Gastroesophageal sphincter (tissue), 4 donors: ENCODE results near the gene NR6A1. TPM values are rescaled to one million over a fixed set of nuclear protein-coding genes. Genes with fewer than 3 reads are reported as not detected.

Source experiments
- ATAC-seq: fragments of 150-250 bp; one replicate; pipeline ENCODE4 v1.9.1; 2016; ENCODE audit warnings: mild to moderate bottlenecking, moderate library complexity
- H3K27ac ChIP-seq, 4 donors: fragments of 200-600 bp; sonication (generic) in 3 of 4; 1 replicate in 3 of 4; 2 replicates in 1 of 4; pipeline ENCODE4 v1.5.1; 2016 to 2019
- H3K27me3 ChIP-seq: fragments of 200-600 bp; sonication (generic); one replicate; pipeline ENCODE4 v1.5.1; 2019
- H3K36me3 ChIP-seq, 2 donors: fragments of 200-600 bp; sonication (generic); one replicate each; pipeline ENCODE4 v1.5.1; 2019; ENCODE audit warnings: control low read depth in 1 of 2
- H3K4me1 ChIP-seq, 3 donors: fragments of 200-600 bp; sonication (generic); 1 replicate in 2 of 3; 2 replicates in 1 of 3; pipeline ENCODE4 v1.5.1; 2016 to 2019; ENCODE audit warnings: control low read depth in 2 of 3
- H3K4me3 ChIP-seq, 2 donors: fragments of 200-600 bp; sonication (generic); one replicate each; pipeline ENCODE4 v1.5.1; 2019; ENCODE audit warnings: mild to moderate bottlenecking in 1 of 2, moderate library complexity in 1 of 2
- H3K9me3 ChIP-seq, 3 donors: fragments of 200-600 bp; sonication (generic); one replicate each; pipeline ENCODE4 v1.5.1; 2017 to 2019; ENCODE audit warnings: control low read depth in 2 of 3
- EP300 ChIP-seq: sonication (generic); formaldehyde crosslinking; IDR thresholded peaks from one replicate; pipeline ENCODE4 v1.6.1; 2017; ENCODE audit warnings: antibody characterized with exemption, mild to moderate bottlenecking
- POLR2A ChIP-seq, 2 donors: fragments of 450-650 bp; IDR thresholded peaks; one replicate each; pipeline ENCODE4 v1.6.1; 2017; ENCODE audit warnings: antibody characterized with exemption in 2 of 2, mild to moderate bottlenecking in 2 of 2, moderate library complexity in 1 of 2
- POLR2AphosphoS5 ChIP-seq: sonication (generic); formaldehyde crosslinking; IDR thresholded peaks from one replicate; pipeline ENCODE4 v1.6.1; 2017; ENCODE audit warnings: antibody characterized with exemption
- WGBS, 2 donors: methylation state at CpG; one replicate each; pipeline ENCODE4 v1.1.5; 2018; ENCODE audit warnings: low coverage in 1 of 2; 5-methylcytosine and 5-hydroxymethylcytosine counted together
- total RNA-seq, 4 donors: library from RNA; depleted of rRNA; stranded (reverse); fragments of >200 nt; gene quantifications; one replicate each; pipeline ENCODE4 v1.1.0, GENCODE V29; 2016
- TF ChIP-seq, protein P1 (sequence below), 4 experiments: fragments of 200-600 bp in 2 of 4; fragments of 450-650 bp in 2 of 4; sonication (generic) in 1 of 4; IDR thresholded peaks; one replicate each; pipeline ENCODE4 v1.5.1; 2017 to 2019; ENCODE audit warnings: antibody characterized with exemption in 4 of 4, mild to moderate bottlenecking in 2 of 4, moderate library complexity in 2 of 4

The NR6A1 gene
- total RNA-seq, 4 donors from 2014 or later: 0.16 to 4.4 (median 0.62) TPM

DNA sequence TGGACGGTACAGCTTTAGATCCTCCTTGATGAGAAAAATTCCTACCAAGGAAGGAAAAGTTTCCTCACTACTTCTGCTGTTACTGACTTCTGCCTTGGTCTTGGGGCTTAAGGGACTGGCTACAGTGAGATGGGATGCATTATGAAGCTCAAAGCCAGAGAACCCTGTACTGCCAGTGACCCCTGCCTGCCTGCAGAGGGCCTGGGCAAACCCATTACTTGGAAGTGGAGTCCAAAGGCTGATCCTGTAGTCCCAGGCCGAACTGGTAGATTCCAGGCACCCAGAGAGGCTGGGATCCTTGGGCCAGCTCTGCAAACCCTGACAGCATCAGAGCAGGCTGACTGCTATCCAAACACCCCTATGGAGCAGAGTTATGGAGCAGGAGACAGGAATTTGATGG, 238.2 kb downstream of the NR6A1 start:
- Histone ChIP-seq H3K36me3 (peaks cover 0 to 3% of the 10 kb centered on the region in 2 donors), H3K4me1 (no peaks in the 10 kb centered on the region), H3K27me3 (no peaks in the 10 kb centered on the region), H3K9me3 (no peaks in the 10 kb centered on the region), H3K27ac (no peak overlapping the region), H3K4me3 (no peak overlapping the region)
- TF ChIP-seq POLR2AphosphoS5 (no peak), POLR2A (IDR thresholded peaks at IDR 0.05) (no peak), EP300 (no peak)
- TF ChIP-seq, protein P1, sequence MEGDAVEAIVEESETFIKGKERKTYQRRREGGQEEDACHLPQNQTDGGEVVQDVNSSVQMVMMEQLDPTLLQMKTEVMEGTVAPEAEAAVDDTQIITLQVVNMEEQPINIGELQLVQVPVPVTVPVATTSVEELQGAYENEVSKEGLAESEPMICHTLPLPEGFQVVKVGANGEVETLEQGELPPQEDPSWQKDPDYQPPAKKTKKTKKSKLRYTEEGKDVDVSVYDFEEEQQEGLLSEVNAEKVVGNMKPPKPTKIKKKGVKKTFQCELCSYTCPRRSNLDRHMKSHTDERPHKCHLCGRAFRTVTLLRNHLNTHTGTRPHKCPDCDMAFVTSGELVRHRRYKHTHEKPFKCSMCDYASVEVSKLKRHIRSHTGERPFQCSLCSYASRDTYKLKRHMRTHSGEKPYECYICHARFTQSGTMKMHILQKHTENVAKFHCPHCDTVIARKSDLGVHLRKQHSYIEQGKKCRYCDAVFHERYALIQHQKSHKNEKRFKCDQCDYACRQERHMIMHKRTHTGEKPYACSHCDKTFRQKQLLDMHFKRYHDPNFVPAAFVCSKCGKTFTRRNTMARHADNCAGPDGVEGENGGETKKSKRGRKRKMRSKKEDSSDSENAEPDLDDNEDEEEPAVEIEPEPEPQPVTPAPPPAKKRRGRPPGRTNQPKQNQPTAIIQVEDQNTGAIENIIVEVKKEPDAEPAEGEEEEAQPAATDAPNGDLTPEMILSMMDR (IDR thresholded peaks at IDR 0.05): no peak
- ATAC-seq: no peak
- WGBS, 2 donors: 80 to 86% methylated on average over 1 of the region's 2 CpGs

DNA sequence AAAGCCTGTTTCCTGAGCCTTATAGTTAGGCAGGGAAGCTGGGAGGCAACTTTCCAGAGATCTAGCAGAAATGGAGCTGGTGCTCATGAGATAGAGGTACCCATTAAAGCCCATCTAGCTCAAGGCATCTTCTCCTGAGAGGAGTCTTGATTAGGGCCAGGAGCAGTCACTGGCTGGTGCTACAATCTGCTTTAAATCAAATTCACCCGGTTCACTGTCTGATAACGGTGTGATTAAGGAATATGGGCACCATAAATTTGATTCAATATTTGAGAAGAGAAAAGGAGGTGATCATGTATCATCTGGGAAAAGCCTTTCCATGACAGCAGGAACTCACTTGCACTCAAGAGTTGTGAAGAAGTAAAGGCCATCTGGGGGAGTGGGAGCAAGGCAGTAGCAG, 240.0 kb downstream of the NR6A1 start:
- no peak for TF ChIP-seq EP300
- TF ChIP-seq, protein P1 (IDR thresholded peaks at IDR 0.05): no peak
- no peak for TF ChIP-seq POLR2A (IDR thresholded peaks at IDR 0.05)
- ATAC-seq: no peak
- H3K4me3 ChIP-seq: no peak overlapping the region
- no peaks in the 10 kb centered on the region for H3K4me1 ChIP-seq
- no peak overlapping the region for H3K27ac ChIP-seq
- H3K9me3 ChIP-seq: no peaks in the 10 kb centered on the region
- no peaks in the 10 kb centered on the region for H3K27me3 ChIP-seq
- WGBS, 2 donors: 80 to 81% methylated on average over 1 to 2 of the region's 2 CpGs
- peaks cover 0 to 7% of the 10 kb centered on the region in 2 donors for H3K36me3 ChIP-seq

DNA sequence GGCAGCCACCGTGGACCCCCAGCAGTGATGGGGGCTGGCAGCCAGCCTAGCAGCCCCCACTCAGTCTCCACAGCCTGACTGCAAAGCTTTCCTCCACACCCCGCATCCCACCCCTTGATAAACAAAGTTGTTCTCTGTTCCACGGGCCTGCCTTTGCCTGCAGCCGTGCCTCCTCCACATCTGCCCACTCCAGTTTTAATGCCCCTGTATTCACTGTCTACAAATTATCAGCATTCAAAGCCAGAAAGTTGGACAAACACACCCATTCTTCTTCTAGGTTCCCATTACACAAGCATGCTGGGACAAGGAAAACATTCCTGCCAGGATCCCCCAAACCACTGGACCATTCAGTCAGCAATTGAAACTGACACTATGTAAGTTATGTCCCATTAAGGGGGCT, 240.9 kb downstream of the NR6A1 start:
- no peak for ATAC-seq

DNA sequence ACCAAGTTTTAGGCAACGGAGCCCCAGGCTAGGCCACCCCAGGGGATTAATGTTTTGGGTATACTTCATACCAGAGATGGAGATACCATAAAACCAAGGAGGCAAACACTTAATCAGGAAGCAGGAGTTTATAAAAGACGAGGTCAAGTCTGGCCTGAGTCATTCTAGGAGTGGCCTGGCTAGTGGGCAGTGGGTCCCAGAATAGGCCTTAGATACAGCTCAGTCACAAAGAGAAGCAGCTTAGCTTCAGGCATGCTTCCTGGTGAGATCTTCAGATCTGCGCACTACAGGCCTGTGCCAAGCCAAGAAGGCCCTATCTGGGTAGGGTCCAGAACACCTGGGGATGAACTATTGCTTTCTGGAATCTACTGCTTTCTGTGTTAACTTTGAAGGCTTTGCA, 243.3 kb downstream of the NR6A1 start:
- no peak overlapping the region for H3K27ac ChIP-seq
- H3K4me1 ChIP-seq: no peaks in the 10 kb centered on the region
- H3K9me3 ChIP-seq: no peaks in the 10 kb centered on the region
- WGBS, 2 donors: 65 to 72% methylated on average over 2 of the region's 3 CpGs
- no peaks in the 10 kb centered on the region for H3K27me3 ChIP-seq
- H3K4me3 ChIP-seq: no peak overlapping the region
- TF ChIP-seq POLR2A (IDR thresholded peaks at IDR 0.05) (no peak), POLR2AphosphoS5 (no peak), EP300 (no peak)
- TF ChIP-seq, protein P1 (IDR thresholded peaks at IDR 0.05): no peak
- no peak for ATAC-seq
- peaks cover 0 to 10% of the 10 kb centered on the region in 2 donors for H3K36me3 ChIP-seq

More for the DNA sequence above, 240.9 kb downstream of the NR6A1 start:
- Histone ChIP-seq H3K27me3 (no peaks in the 10 kb centered on the region), H3K9me3 (no peaks in the 10 kb centered on the region), H3K4me1 (no peaks in the 10 kb centered on the region), H3K4me3 (no peak overlapping the region), H3K36me3 (peaks cover 0 to 10% of the 10 kb centered on the region in 2 donors), H3K27ac (no peak overlapping the region)
- TF ChIP-seq EP300 (no peak), POLR2A (IDR thresholded peaks at IDR 0.05) (no peak), POLR2AphosphoS5 (no peak)
- TF ChIP-seq, protein P1 (IDR thresholded peaks at IDR 0.05): no peak
- 66 to 87% methylated on average over 3 to 4 of the region's 4 CpGs for WGBS, 2 donors

DNA sequence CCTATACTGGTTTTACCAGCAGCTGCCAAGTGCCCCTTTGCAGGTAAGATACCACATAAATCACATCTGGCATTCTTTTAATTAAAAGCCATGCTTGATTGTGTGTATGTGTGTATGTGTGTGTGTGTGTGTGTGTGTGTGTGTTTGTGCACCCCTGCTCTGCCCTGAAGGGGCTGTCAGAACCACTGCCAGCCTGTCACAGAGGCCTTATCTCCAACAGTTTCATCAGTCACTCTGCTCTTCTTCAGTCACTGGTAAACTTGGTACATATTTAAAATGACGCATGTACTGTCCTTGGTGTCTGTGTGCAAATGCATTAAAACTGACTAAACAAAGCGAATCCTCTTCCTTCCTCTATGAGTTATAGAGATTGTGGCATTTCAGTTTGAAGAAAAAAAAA, 244.9 kb downstream of the NR6A1 start:
- no peak overlapping the region for H3K4me3 ChIP-seq
- no peaks in the 10 kb centered on the region for H3K9me3 ChIP-seq
- H3K27ac ChIP-seq: no peak overlapping the region
- no peak for ATAC-seq
- 90 to 94% methylated on average over 2 of the region's 2 CpGs for WGBS, 2 donors
- H3K36me3 ChIP-seq: peaks cover 0 to 10% of the 10 kb centered on the region in 2 donors
- H3K4me1 ChIP-seq: no peaks in the 10 kb centered on the region
- H3K27me3 ChIP-seq: no peaks in the 10 kb centered on the region
- TF ChIP-seq POLR2A (IDR thresholded peaks at IDR 0.05) (no peak), POLR2AphosphoS5 (no peak), EP300 (no peak)
- TF ChIP-seq, protein P1 (IDR thresholded peaks at IDR 0.05): no peak
